CD8-positive, alpha-beta memory T cell (primary cell): ENCODE measurements around the gene CCDC102A. TPM values are rescaled to one million over a fixed set of nuclear protein-coding genes. Genes with fewer than 3 reads are reported as not detected.
"Not testable (repeated sequence)": the region's sequence is repeated elsewhere in the genome, so short reads cannot be mapped to it uniquely, and the experiment has no call there.

Experiments
- CTCF ChIA-PET: fragments of 350-600 bp; sonication (Branson Sonifier 250); formaldehyde crosslinking; loops from one replicate; lab custom pipeline; 2021; ENCODE audit warnings: antibody characterized with exemption; lab: Charles Lee
- POLR2A ChIA-PET: fragments of 350-600 bp; sonication (Branson Sonifier 250); formaldehyde crosslinking; loops from one replicate; lab custom pipeline; 2021; ENCODE audit warnings: antibody characterized with exemption; lab: Charles Lee
- DNase-seq, 5 donors: peaks; one replicate each; pipeline versions ENCODE4 v3.0.0 to v3.0.0-alpha.2; 2020 to 2022; ENCODE audit warnings: mixed read lengths in 1 of 5
- H3K27ac ChIP-seq: one replicate; pipeline ENCODE4 v1.7.0; 2013; ENCODE audit warnings: low read depth, mild to moderate bottlenecking, low read length, moderate library complexity
- H3K27me3 ChIP-seq: 2 replicates; pipeline ENCODE4 v1.7.0; 2013; ENCODE audit warnings: low read length, mild to moderate bottlenecking; ENCODE audit not compliant: insufficient read depth, poor library complexity, severe bottlenecking
- H3K36me3 ChIP-seq: 2 replicates; pipeline ENCODE4 v1.7.0; 2013; ENCODE audit warnings: mild to moderate bottlenecking, low read length, moderate library complexity; ENCODE audit not compliant: insufficient read depth
- H3K4me1 ChIP-seq: 2 replicates; pipeline ENCODE4 v1.7.0; 2013; ENCODE audit warnings: mild to moderate bottlenecking, low read length, moderate library complexity; ENCODE audit not compliant: insufficient read depth
- H3K4me3 ChIP-seq: 2 replicates; pipeline ENCODE4 v1.7.0; 2013; ENCODE audit warnings: mild to moderate bottlenecking, low read length
- H3K9me3 ChIP-seq: 2 replicates; pipeline ENCODE4 v1.7.0; 2013; ENCODE audit warnings: mild to moderate bottlenecking, low read length
- H3K27ac Mint-ChIP-seq, 8 donors: one replicate each; pipeline ENCODE4 v1.8.0; 2020 to 2021; ENCODE audit warnings: mixed read lengths in 8 of 8, mild to moderate bottlenecking in 6 of 8, inconsistent platforms in 3 of 8, moderate library complexity in 3 of 8
- H3K27me3 Mint-ChIP-seq, 2 donors: one replicate each; pipeline ENCODE4 v1.8.0; 2020 to 2021; ENCODE audit warnings: mixed read lengths in 2 of 2, mild to moderate bottlenecking in 1 of 2, moderate library complexity in 1 of 2
- H3K36me3 Mint-ChIP-seq, 3 donors: one replicate each; pipeline ENCODE4 v1.8.0; 2020 to 2021; ENCODE audit warnings: mixed read lengths in 3 of 3, inconsistent platforms in 1 of 3, mild to moderate bottlenecking in 1 of 3
- H3K4me1 Mint-ChIP-seq, 3 donors: one replicate each; pipeline ENCODE4 v1.8.0; 2020 to 2021; ENCODE audit warnings: mixed read lengths in 3 of 3, inconsistent platforms in 1 of 3, mild to moderate bottlenecking in 1 of 3
- H3K4me3 Mint-ChIP-seq, 7 donors: one replicate each; pipeline ENCODE4 v1.8.0; 2020 to 2021; ENCODE audit warnings: mixed read lengths in 7 of 7, mild to moderate bottlenecking in 6 of 7, moderate library complexity in 4 of 7, inconsistent platforms in 2 of 7
- H3K9me3 Mint-ChIP-seq, 5 donors: one replicate each; pipeline ENCODE4 v1.8.0; 2020 to 2022; ENCODE audit warnings: mixed read lengths in 5 of 5, mild to moderate bottlenecking in 3 of 5, moderate library complexity in 2 of 5, inconsistent platforms in 1 of 5
- polyA plus RNA-seq: library from polyadenylated mRNA; unstranded; fragments of 300-500 nt; fragmentation: Illumina TruSeq; gene quantifications from one replicate; pipeline ENCODE4 v1.2.3, GENCODE V29; 2021
- total RNA-seq, 2 experiments: library from RNA; stranded (reverse); gene quantifications; one replicate each; pipeline ENCODE4 v1.2.3, GENCODE V29; 2021

The CCDC102A gene
- total and polyA plus RNA-seq, 3 experiments from 2014 or later: 22.6 to 28.1 (median 27.0) TPM

GRCh38 chr16:57504001-57504400, 32.4 kb downstream of the CCDC102A start:
- Histone ChIP-seq H3K4me3 (no peak overlapping the region), H3K27ac (no peak overlapping the region), H3K9me3 (no peaks in the 10 kb centered on the region), H3K36me3 (no peaks in the 10 kb centered on the region), H3K4me1 (peaks cover 8% of the 10 kb centered on the region), H3K27me3 (no peaks in the 10 kb centered on the region)
- ChIA-PET CTCF (interaction anchor here (1.6 kb wide), 1 partner anchor 16 kb away, joined by 3 read pairs; no protein-coding TSS in a partner anchor), POLR2A (interaction anchor here (0.7 kb wide), 1 partner anchor 56 kb away, joined by 6 read pairs; no protein-coding TSS in a partner anchor)
- no peaks in the 10 kb centered on the region for H3K36me3 Mint-ChIP-seq
- H3K4me3 Mint-ChIP-seq: no peak overlapping the region
- peaks cover 5 to 10% (median 6%) of the 10 kb centered on the region in 3 donors for H3K4me1 Mint-ChIP-seq
- H3K27me3 Mint-ChIP-seq: peaks cover 0 to 7% of the 10 kb centered on the region in 2 donors
- no peaks in the 10 kb centered on the region for H3K9me3 Mint-ChIP-seq
- DNase-seq: no peak
- H3K27ac Mint-ChIP-seq: no peak overlapping the region

- DNase-seq: no peak
- ChIA-PET CTCF (interaction anchor here (1.4 kb wide), 1 partner anchor 17 kb away, joined by 4 read pairs; no protein-coding TSS in a partner anchor), POLR2A (no interaction called here)
- H3K27ac Mint-ChIP-seq: no peak overlapping the region
- no peaks in the 10 kb centered on the region for H3K27me3 ChIP-seq
- no peaks in the 10 kb centered on the region for H3K9me3 Mint-ChIP-seq
- no peak overlapping the region for H3K4me3 Mint-ChIP-seq
- peaks cover 5 to 10% (median 6%) of the 10 kb centered on the region in 3 donors for H3K4me1 Mint-ChIP-seq
- H3K4me3 ChIP-seq: no peak overlapping the region
- H3K36me3 Mint-ChIP-seq: no peaks in the 10 kb centered on the region
- H3K9me3 ChIP-seq: no peaks in the 10 kb centered on the region
- H3K36me3 ChIP-seq: no peaks in the 10 kb centered on the region
- H3K27ac ChIP-seq: no peak overlapping the region
- peaks cover 0 to 8% of the 10 kb centered on the region in 2 donors for H3K27me3 Mint-ChIP-seq
- peaks cover 8% of the 10 kb centered on the region for H3K4me1 ChIP-seq
These were observed 33.0 kb downstream of the CCDC102A start for GRCh38 chr16:57503366-57503765.

- no peak for DNase-seq
- H3K27me3 ChIP-seq: no peaks in the 10 kb centered on the region
- no peak overlapping the region for H3K4me3 Mint-ChIP-seq
- H3K4me1 ChIP-seq: peaks cover 8% of the 10 kb centered on the region
- H3K36me3 ChIP-seq: no peaks in the 10 kb centered on the region
- no peak overlapping the region for H3K27ac Mint-ChIP-seq
- peaks cover 0 to 8% of the 10 kb centered on the region in 2 donors for H3K27me3 Mint-ChIP-seq
- CTCF ChIA-PET: interaction anchor here (1.4 kb wide), 1 partner anchor 18 kb away, joined by 4 read pairs; no protein-coding TSS in a partner anchor
- POLR2A ChIA-PET: no interaction called here
- H3K27ac ChIP-seq: no peak overlapping the region
- H3K9me3 ChIP-seq: no peaks in the 10 kb centered on the region
- no peak overlapping the region for H3K4me3 ChIP-seq
- no peaks in the 10 kb centered on the region for H3K9me3 Mint-ChIP-seq
- H3K36me3 Mint-ChIP-seq: no peaks in the 10 kb centered on the region
- peaks cover 5 to 10% (median 6%) of the 10 kb centered on the region in 3 donors for H3K4me1 Mint-ChIP-seq
These were observed 34.2 kb downstream of the CCDC102A start for GRCh38 chr16:57502048-57502775.

- Mint-ChIP-seq H3K4me3 (no peak overlapping the region), H3K9me3 (no peaks in the 10 kb centered on the region), H3K27me3 (peaks cover under 1 to 8% of the 10 kb centered on the region in 2 donors), H3K27ac (peak overlapping the region in 1 of 8 donors; percentile 45), H3K36me3 (no peaks in the 10 kb centered on the region), H3K4me1 (peaks cover 5 to 10% (median 6%) of the 10 kb centered on the region in 3 donors)
- H3K27ac ChIP-seq: no peak overlapping the region
- DNase-seq: no peak
- ChIA-PET CTCF (interaction anchor here (1.9 kb wide), 1 partner anchor 18 kb away, joined by 6 read pairs; no protein-coding TSS in a partner anchor), POLR2A (no interaction called here)
- peaks cover 8% of the 10 kb centered on the region for H3K4me1 ChIP-seq
- H3K27me3 ChIP-seq: no peaks in the 10 kb centered on the region
- H3K36me3 ChIP-seq: no peaks in the 10 kb centered on the region
- H3K9me3 ChIP-seq: no peaks in the 10 kb centered on the region
- H3K4me3 ChIP-seq: no peak overlapping the region
These were observed 34.9 kb downstream of the CCDC102A start for GRCh38 chr16:57501492-57501891.

- Mint-ChIP-seq H3K27ac (peak overlapping the region in 2 of 8 donors; percentile 33 to 82), H3K27me3 (peaks cover 4 to 8% of the 10 kb centered on the region in 2 donors), H3K4me1 (peaks cover 5 to 10% (median 6%) of the 10 kb centered on the region in 3 donors), H3K36me3 (no peaks in the 10 kb centered on the region), H3K4me3 (no peak overlapping the region), H3K9me3 (no peaks in the 10 kb centered on the region)
- H3K9me3 ChIP-seq: no peaks in the 10 kb centered on the region
- no peak overlapping the region for H3K27ac ChIP-seq
- CTCF ChIA-PET: interaction anchor here (1.9 kb wide), 1 partner anchor 19 kb away, joined by 6 read pairs; no protein-coding TSS in a partner anchor
- no peaks in the 10 kb centered on the region for H3K36me3 ChIP-seq
- POLR2A ChIA-PET: no interaction called here
- no peaks in the 10 kb centered on the region for H3K27me3 ChIP-seq
- peaks cover 8% of the 10 kb centered on the region for H3K4me1 ChIP-seq
- no peak for DNase-seq
- no peak overlapping the region for H3K4me3 ChIP-seq
These were observed 35.7 kb downstream of the CCDC102A start for GRCh38 chr16:57500578-57501111.

- CTCF ChIA-PET: interaction anchor here (1.9 kb wide), 1 partner anchor 20 kb away, joined by 6 read pairs; no protein-coding TSS in a partner anchor
- H3K9me3 Mint-ChIP-seq: not testable (repeated sequence)
These were observed 36.4 kb downstream of the CCDC102A start for GRCh38 chr16:57499941-57500340.

GRCh38 chr16:57498031-57498430, 38.3 kb downstream of the CCDC102A start:
- DNase-seq: no peak
- CTCF ChIA-PET: no interaction called here

More at GRCh38 chr16:57499941-57500340, 36.4 kb downstream of the CCDC102A start:
- H3K36me3 ChIP-seq, H3K4me1 Mint-ChIP-seq, H3K36me3 Mint-ChIP-seq, DNase-seq, H3K27me3 ChIP-seq, H3K27me3 Mint-ChIP-seq, H3K4me3 ChIP-seq, H3K9me3 ChIP-seq, H3K27ac ChIP-seq, POLR2A ChIA-PET, H3K4me1 ChIP-seq, H3K27ac Mint-ChIP-seq, H3K4me3 Mint-ChIP-seq: not testable (repeated sequence)

GRCh38 chr16:57497121-57497520, 39.2 kb downstream of the CCDC102A start:
- Mint-ChIP-seq H3K36me3 (peaks cover 0 to 3% (median 0%) of the 10 kb centered on the region in 3 donors), H3K4me1 (peaks cover 5 to 10% (median 6%) of the 10 kb centered on the region in 3 donors), H3K27me3 (peaks cover 4 to 7% of the 10 kb centered on the region in 2 donors), H3K4me3 (no peak overlapping the region), H3K27ac (no peak overlapping the region), H3K9me3 (no peaks in the 10 kb centered on the region)
- no peak for DNase-seq
- H3K9me3 ChIP-seq: no peaks in the 10 kb centered on the region
- H3K27me3 ChIP-seq: no peaks in the 10 kb centered on the region
- ChIA-PET CTCF (no interaction called here), POLR2A (no interaction called here)
- H3K27ac ChIP-seq: no peak overlapping the region
- H3K4me3 ChIP-seq: no peak overlapping the region
- peaks cover 8% of the 10 kb centered on the region for H3K4me1 ChIP-seq
- no peaks in the 10 kb centered on the region for H3K36me3 ChIP-seq

More at GRCh38 chr16:57498031-57498430, 38.3 kb downstream of the CCDC102A start:
- H3K27ac Mint-ChIP-seq: no peak overlapping the region
- H3K4me1 ChIP-seq: peaks cover 8% of the 10 kb centered on the region
- H3K36me3 ChIP-seq: no peaks in the 10 kb centered on the region
- POLR2A ChIA-PET: no interaction called here
- no peaks in the 10 kb centered on the region for H3K9me3 Mint-ChIP-seq
- H3K4me3 ChIP-seq: no peak overlapping the region
- H3K36me3 Mint-ChIP-seq: peaks cover 0 to 3% (median 0%) of the 10 kb centered on the region in 3 donors
- no peak overlapping the region for H3K27ac ChIP-seq
- no peaks in the 10 kb centered on the region for H3K9me3 ChIP-seq
- no peaks in the 10 kb centered on the region for H3K27me3 ChIP-seq
- H3K4me1 Mint-ChIP-seq: peaks cover 5 to 10% (median 6%) of the 10 kb centered on the region in 3 donors
- H3K4me3 Mint-ChIP-seq: no peak overlapping the region
- peaks cover 4 to 5% of the 10 kb centered on the region in 2 donors for H3K27me3 Mint-ChIP-seq
